OCI-LY3 (cell line): Measurements from ENCODE around the gene FLYWCH2.

ENCODE experiments used
- H2AFZ ChIP-seq: fragments of 200-600, 300-600 bp; shearing (Covaris generic); 2 replicates; pipeline ENCODE4 v1.6.0; 2014; ENCODE audit warnings: antibody characterized with exemption, low read depth, low read length
- H3K27ac ChIP-seq: fragments of 200-600, 300-600 bp; sonication (generic); 2 replicates; pipeline ENCODE4 v1.5.1; 2014; ENCODE audit warnings: mild to moderate bottlenecking, low read length, moderate library complexity, mixed read lengths
- H3K27me3 ChIP-seq: fragments of 200-600, 300-600 bp; sonication (generic); 2 replicates; pipeline ENCODE4 v1.6.1; 2014; ENCODE audit warnings: low read depth, low read length, mixed read lengths
- H3K36me3 ChIP-seq: fragments of 200-600, 300-600 bp; sonication (generic); replicated peaks from 2 replicates; pipeline ENCODE3; 2014; ENCODE audit warnings: low read depth, low read length, mixed read lengths
- H3K4me1 ChIP-seq: fragments of 300-600, 200-600 bp; sonication (generic); 2 replicates; pipeline ENCODE4 v1.6.1; 2014; ENCODE audit warnings: low read length, mixed read lengths
- H3K4me2 ChIP-seq: fragments of 200-600, 300-600 bp; sonication (generic); 2 replicates; pipeline ENCODE4 v1.6.1; 2014; ENCODE audit warnings: low read length, mixed read lengths
- H3K4me3 ChIP-seq: fragments of 300-600, 200-600 bp; sonication (generic); 2 replicates; pipeline ENCODE4 v1.5.1; 2014; ENCODE audit warnings: antibody characterized with exemption, mild to moderate bottlenecking, low read length, moderate library complexity
- H3K79me2 ChIP-seq: fragments of 300-600, 200-600 bp; shearing (Covaris generic); 2 replicates; pipeline ENCODE4 v1.6.1; 2014; ENCODE audit warnings: mild to moderate bottlenecking, low read length, mixed read lengths
- H3K9ac ChIP-seq: fragments of 300-600, 200-600 bp; shearing (Covaris generic); 2 replicates; pipeline ENCODE4 v1.6.0; 2014; ENCODE audit warnings: mild to moderate bottlenecking, low read length, moderate library complexity
- H3K9me3 ChIP-seq: fragments of 200-600, 300-600 bp; shearing (Covaris generic); 2 replicates; pipeline ENCODE4 v1.6.1; 2014; ENCODE audit warnings: low read length, mixed read lengths; ENCODE audit not compliant: insufficient read depth
- H4K20me1 ChIP-seq: fragments of 200-600, 300-600 bp; sonication (generic); 2 replicates; pipeline ENCODE4 v1.6.1; 2016; ENCODE audit warnings: low read length, mixed read lengths; ENCODE audit not compliant: insufficient read depth
- EZH2phosphoT487 ChIP-seq: fragments of 200-600 bp; shearing (Covaris generic); IDR thresholded peaks from 2 replicates; pipeline ENCODE4 v1.6.1; 2018; ENCODE audit warnings: antibody characterized with exemption, mixed run types, low read depth
- TF ChIP-seq, protein P1 (sequence below): fragments of 200-600, 300-600 bp; sonication (generic); IDR thresholded peaks from 2 replicates; pipeline ENCODE4 v1.5.1; 2014; ENCODE audit warnings: antibody characterized with exemption, low read length, low read depth

The FLYWCH2 gene

DNA sequence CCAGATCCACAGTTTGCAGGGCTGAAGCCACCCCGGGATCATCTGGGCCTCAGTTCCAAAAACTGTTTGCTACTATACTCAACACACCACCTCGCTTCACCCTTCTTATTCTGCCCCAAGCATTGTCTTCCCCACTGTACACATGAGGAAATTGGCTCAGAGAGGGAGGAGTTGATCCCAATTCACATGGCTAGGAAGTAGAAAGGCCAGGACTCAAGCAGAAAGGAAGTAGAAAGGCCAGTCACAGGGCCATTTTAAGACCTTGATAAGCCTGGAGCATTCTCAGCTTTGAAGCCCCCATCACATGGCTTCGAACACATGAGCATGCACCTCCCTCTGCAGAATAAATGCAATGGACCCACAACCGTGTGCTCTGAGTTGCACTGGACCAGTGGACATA is 17.4 kb upstream of the FLYWCH2 start:
- Histone ChIP-seq H2AFZ (no peak overlapping the region), H3K4me3 (no peak overlapping the region), H3K27ac (no peak overlapping the region), H4K20me1 (no peaks in the 10 kb centered on the region), H3K36me3 (no peaks in the 10 kb centered on the region), H3K9me3 (no peaks in the 10 kb centered on the region), H3K4me1 (no peaks in the 10 kb centered on the region), H3K9ac (no peak overlapping the region), H3K27me3 (no peaks in the 10 kb centered on the region), H3K4me2 (no peak overlapping the region), H3K79me2 (no peaks in the 10 kb centered on the region)
- TF ChIP-seq, protein P1, sequence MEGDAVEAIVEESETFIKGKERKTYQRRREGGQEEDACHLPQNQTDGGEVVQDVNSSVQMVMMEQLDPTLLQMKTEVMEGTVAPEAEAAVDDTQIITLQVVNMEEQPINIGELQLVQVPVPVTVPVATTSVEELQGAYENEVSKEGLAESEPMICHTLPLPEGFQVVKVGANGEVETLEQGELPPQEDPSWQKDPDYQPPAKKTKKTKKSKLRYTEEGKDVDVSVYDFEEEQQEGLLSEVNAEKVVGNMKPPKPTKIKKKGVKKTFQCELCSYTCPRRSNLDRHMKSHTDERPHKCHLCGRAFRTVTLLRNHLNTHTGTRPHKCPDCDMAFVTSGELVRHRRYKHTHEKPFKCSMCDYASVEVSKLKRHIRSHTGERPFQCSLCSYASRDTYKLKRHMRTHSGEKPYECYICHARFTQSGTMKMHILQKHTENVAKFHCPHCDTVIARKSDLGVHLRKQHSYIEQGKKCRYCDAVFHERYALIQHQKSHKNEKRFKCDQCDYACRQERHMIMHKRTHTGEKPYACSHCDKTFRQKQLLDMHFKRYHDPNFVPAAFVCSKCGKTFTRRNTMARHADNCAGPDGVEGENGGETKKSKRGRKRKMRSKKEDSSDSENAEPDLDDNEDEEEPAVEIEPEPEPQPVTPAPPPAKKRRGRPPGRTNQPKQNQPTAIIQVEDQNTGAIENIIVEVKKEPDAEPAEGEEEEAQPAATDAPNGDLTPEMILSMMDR = no peak
- TF ChIP-seq EZH2phosphoT487 = no peak

DNA sequence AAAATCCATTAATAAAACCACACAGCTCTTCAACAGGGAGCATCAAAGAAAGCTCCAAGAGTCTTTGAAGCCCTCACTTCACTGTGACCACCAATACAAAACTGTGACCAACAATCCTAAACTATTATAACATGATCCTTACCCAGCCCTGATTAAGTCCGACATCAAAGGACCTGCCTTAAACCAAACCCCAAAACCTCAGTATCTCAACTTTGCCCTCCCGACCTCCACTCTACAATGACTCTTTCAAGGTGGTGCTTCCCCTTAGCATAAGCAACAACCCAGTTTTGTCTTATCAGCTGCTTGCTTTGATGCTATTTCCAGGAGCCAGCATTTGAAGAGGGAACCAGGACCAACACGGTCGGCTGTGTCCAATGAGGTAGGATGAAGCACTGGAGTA is 16.6 kb upstream of the FLYWCH2 start:
- no peaks in the 10 kb centered on the region for H3K27me3 ChIP-seq
- H3K27ac ChIP-seq = no peak overlapping the region
- no peak for TF ChIP-seq EZH2phosphoT487
- TF ChIP-seq, protein P1 = no peak

DNA sequence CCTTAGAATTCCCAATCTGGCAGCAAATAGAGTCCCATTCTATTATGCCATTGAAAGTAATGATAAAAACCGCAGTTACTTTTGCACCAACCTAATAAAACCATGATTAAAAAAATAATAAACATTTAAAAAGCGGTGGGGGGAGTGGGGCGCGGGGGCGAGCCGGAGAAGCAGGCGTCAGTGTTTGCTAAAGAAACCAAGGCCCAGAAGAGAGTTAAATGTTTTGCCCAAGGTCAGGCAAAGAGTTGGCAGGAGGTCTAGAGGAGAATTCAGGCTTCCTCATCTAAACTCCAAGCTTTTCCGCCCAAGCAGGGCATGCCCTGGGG is 15.4 kb upstream of the FLYWCH2 start:
- Histone ChIP-seq H3K9ac (peak overlapping the region; percentile 83), H3K4me3 (peak overlapping the region; percentile 89), H3K27me3 (no peaks in the 10 kb centered on the region), H3K4me2 (peak overlapping the region; percentile 65), H3K79me2 (no peaks in the 10 kb centered on the region), H4K20me1 (no peaks in the 10 kb centered on the region), H3K9me3 (no peaks in the 10 kb centered on the region), H3K36me3 (no peaks in the 10 kb centered on the region), H3K4me1 (no peaks in the 10 kb centered on the region), H2AFZ (peak overlapping the region; percentile 95), H3K27ac (peak overlapping the region; percentile 71)
- TF ChIP-seq, protein P1 = no peak
- no peak for TF ChIP-seq EZH2phosphoT487

More for the DNA sequence above, 16.6 kb upstream of the FLYWCH2 start:
- no peaks in the 10 kb centered on the region for H3K79me2 ChIP-seq
- H2AFZ ChIP-seq = no peak overlapping the region
- no peak overlapping the region for H3K9ac ChIP-seq
- H3K36me3 ChIP-seq = no peaks in the 10 kb centered on the region
- H3K4me2 ChIP-seq = no peak overlapping the region
- H4K20me1 ChIP-seq = no peaks in the 10 kb centered on the region
- no peaks in the 10 kb centered on the region for H3K4me1 ChIP-seq
- H3K4me3 ChIP-seq = no peak overlapping the region
- no peaks in the 10 kb centered on the region for H3K9me3 ChIP-seq

DNA sequence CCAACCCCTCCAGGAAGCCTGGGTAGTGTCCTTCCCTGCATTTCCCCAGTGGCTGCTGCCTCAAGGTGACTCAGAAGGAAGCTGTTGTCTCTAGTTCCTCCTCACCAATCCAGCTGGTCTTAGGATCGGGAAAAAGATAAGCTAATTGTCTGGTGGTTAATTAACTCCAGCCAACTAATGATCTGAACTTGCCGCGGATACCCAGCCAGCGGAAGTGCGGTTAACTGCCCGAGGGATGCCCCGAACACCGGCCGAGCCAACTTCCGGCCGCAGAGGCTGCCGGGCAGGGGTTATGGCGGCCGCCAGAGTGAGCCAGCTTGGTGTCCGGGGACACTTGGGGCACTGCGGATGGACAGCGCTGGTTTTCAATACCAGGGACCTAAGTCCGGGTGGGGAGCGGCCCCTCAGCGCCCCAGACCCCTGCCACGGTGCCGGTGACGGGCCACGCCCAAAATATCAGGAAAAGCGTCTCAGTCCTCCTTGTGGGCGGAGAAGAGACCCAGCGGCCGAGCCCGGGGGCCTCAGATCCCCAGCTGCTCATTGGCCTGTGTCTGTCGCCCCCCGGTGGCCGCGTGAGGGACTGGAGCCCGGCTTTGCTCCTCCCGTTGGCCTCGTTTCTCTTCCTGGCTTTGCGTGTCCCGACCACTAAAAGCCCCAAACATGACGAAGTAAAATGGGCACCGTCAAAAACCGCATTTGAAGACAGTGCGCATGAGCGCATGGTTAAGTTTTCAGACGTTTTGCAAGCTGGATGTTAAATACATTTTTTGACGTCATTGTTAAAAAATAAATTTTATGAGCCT is 14.8 kb upstream of the FLYWCH2 start:
- no peaks in the 10 kb centered on the region for H3K9me3 ChIP-seq
- no peaks in the 10 kb centered on the region for H4K20me1 ChIP-seq

More for the DNA sequence above, 14.8 kb upstream of the FLYWCH2 start:
- H3K9ac ChIP-seq = peak overlapping the region; percentile 83
- H3K4me3 ChIP-seq = peak overlapping the region; percentile 89
- H3K79me2 ChIP-seq = no peaks in the 10 kb centered on the region
- no peaks in the 10 kb centered on the region for H3K27me3 ChIP-seq
- peak overlapping the region; percentile 71 for H3K27ac ChIP-seq
- peak overlapping the region; percentile 95 for H2AFZ ChIP-seq
- H3K4me2 ChIP-seq = peak overlapping the region; percentile 65
- H3K36me3 ChIP-seq = no peaks in the 10 kb centered on the region
- no peaks in the 10 kb centered on the region for H3K4me1 ChIP-seq
- TF ChIP-seq, protein P1 = peak; percentile 82
- TF ChIP-seq EZH2phosphoT487 = no peak
